ENCODE measurements around the gene MACROD2.

MACROD2 gene

DNA sequence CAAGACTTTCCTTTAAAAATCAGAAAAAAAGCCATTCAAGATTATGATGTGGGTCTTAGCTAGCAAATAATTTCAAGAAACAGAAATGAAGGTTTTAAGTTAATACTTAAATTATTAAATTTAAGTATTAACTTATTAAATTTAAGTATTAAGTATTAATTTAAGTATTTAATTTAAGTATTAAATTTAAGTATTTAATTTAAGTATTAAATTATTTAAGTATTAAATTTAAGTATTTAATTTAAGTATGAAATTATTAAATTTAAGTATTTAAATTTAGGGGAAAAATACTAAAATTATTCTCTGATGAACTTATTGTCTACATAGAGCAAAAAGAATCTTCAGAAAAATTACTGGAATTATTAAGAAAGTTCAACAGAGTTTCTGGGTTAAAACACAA is 1171.4 kb downstream of the MACROD2 start:
- TF ChIP-seq SNAI2 (CRISPR knock-in tag; IDR thresholded peaks at IDR 0.05) (no peak), TCF4 (CRISPR knock-in tag; IDR thresholded peaks at IDR 0.05; ENCODE audit: borderline replicate concordance) (no peak), ZNF8 (CRISPR knock-in tag; IDR thresholded peaks at IDR 0.05) (no peak), ISL1 (CRISPR knock-in tag; IDR thresholded peaks at IDR 0.05) (no peak)
- no peak for ATAC-seq

DNA sequence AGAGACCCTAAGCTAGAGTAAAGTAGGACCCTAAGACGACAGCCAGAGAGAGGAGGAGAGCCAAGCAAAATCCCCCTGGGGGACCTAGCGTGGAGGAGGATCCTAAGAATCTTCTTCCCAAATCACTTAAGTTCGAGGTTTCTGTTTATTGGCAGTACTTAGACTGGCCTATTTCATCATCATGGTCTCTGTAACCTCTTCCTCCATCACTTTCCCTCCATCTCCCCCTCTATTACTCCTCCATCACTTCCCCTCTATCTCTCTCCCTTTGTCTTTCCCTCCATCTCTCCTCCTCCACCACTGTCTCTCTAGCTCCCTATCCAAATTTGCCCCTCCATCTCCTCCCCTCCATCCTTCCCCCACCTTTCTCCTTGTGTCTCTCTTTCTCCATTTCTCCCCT is 1175.7 kb downstream of the MACROD2 start:
- TF ChIP-seq RARB (CRISPR knock-in tag; IDR thresholded peaks at IDR 0.05) = no peak
- no peak for TF ChIP-seq ZFP30 (CRISPR knock-in tag; IDR thresholded peaks at IDR 0.05)
- TF ChIP-seq, protein P1, sequence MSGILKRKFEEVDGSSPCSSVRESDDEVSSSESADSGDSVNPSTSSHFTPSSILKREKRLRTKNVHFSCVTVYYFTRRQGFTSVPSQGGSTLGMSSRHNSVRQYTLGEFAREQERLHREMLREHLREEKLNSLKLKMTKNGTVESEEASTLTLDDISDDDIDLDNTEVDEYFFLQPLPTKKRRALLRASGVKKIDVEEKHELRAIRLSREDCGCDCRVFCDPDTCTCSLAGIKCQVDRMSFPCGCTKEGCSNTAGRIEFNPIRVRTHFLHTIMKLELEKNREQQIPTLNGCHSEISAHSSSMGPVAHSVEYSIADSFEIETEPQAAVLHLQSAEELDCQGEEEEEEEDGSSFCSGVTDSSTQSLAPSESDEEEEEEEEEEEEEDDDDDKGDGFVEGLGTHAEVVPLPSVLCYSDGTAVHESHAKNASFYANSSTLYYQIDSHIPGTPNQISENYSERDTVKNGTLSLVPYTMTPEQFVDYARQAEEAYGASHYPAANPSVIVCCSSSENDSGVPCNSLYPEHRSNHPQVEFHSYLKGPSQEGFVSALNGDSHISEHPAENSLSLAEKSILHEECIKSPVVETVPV (CRISPR knock-in tag; IDR thresholded peaks at IDR 0.05) = no peak
- TF ChIP-seq SNAI2 (CRISPR knock-in tag; IDR thresholded peaks at IDR 0.05) = no peak
- TF ChIP-seq, protein P2, sequence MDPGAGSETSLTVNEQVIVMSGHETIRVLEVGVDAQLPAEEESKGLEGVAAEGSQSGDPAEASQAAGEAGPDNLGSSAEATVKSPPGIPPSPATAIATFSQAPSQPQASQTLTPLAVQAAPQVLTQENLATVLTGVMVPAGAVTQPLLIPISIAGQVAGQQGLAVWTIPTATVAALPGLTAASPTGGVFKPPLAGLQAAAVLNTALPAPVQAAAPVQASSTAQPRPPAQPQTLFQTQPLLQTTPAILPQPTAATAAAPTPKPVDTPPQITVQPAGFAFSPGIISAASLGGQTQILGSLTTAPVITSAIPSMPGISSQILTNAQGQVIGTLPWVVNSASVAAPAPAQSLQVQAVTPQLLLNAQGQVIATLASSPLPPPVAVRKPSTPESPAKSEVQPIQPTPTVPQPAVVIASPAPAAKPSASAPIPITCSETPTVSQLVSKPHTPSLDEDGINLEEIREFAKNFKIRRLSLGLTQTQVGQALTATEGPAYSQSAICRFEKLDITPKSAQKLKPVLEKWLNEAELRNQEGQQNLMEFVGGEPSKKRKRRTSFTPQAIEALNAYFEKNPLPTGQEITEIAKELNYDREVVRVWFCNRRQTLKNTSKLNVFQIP (CRISPR knock-in tag; IDR thresholded peaks at IDR 0.05; ENCODE audit: borderline replicate concordance, low read depth) = no peak
- TF ChIP-seq ZNF70 (CRISPR knock-in tag; IDR thresholded peaks at IDR 0.05) = no peak
- TF ChIP-seq, protein P3, sequence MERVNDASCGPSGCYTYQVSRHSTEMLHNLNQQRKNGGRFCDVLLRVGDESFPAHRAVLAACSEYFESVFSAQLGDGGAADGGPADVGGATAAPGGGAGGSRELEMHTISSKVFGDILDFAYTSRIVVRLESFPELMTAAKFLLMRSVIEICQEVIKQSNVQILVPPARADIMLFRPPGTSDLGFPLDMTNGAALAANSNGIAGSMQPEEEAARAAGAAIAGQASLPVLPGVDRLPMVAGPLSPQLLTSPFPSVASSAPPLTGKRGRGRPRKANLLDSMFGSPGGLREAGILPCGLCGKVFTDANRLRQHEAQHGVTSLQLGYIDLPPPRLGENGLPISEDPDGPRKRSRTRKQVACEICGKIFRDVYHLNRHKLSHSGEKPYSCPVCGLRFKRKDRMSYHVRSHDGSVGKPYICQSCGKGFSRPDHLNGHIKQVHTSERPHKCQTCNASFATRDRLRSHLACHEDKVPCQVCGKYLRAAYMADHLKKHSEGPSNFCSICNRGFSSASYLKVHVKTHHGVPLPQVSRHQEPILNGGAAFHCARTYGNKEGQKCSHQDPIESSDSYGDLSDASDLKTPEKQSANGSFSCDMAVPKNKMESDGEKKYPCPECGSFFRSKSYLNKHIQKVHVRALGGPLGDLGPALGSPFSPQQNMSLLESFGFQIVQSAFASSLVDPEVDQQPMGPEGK (CRISPR knock-in tag; IDR thresholded peaks at IDR 0.05; ENCODE audit: borderline replicate concordance) = no peak
- TF ChIP-seq ARNTL (CRISPR knock-in tag; IDR thresholded peaks at IDR 0.05; ENCODE audit: borderline replicate concordance, low read depth) = no peak
- TF ChIP-seq BACH2 (CRISPR knock-in tag; IDR thresholded peaks at IDR 0.05; ENCODE audit: borderline replicate concordance) = no peak
- TF ChIP-seq, protein P4, sequence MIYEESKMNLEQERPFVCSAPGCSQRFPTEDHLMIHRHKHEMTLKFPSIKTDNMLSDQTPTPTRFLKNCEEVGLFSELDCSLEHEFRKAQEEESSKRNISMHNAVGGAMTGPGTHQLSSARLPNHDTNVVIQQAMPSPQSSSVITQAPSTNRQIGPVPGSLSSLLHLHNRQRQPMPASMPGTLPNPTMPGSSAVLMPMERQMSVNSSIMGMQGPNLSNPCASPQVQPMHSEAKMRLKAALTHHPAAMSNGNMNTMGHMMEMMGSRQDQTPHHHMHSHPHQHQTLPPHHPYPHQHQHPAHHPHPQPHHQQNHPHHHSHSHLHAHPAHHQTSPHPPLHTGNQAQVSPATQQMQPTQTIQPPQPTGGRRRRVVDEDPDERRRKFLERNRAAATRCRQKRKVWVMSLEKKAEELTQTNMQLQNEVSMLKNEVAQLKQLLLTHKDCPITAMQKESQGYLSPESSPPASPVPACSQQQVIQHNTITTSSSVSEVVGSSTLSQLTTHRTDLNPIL (CRISPR knock-in tag; IDR thresholded peaks at IDR 0.05; ENCODE audit: low read depth) = no peak
- no peak for TF ChIP-seq OSR1 (CRISPR knock-in tag; IDR thresholded peaks at IDR 0.05)
- no peak for TF ChIP-seq ZNF8 (CRISPR knock-in tag; IDR thresholded peaks at IDR 0.05)
- TF ChIP-seq ESRRG (CRISPR knock-in tag; IDR thresholded peaks at IDR 0.05) = no peak
- TF ChIP-seq TOX (CRISPR knock-in tag; IDR thresholded peaks at IDR 0.05; ENCODE audit: borderline replicate concordance) = no peak
- TF ChIP-seq, protein P5, sequence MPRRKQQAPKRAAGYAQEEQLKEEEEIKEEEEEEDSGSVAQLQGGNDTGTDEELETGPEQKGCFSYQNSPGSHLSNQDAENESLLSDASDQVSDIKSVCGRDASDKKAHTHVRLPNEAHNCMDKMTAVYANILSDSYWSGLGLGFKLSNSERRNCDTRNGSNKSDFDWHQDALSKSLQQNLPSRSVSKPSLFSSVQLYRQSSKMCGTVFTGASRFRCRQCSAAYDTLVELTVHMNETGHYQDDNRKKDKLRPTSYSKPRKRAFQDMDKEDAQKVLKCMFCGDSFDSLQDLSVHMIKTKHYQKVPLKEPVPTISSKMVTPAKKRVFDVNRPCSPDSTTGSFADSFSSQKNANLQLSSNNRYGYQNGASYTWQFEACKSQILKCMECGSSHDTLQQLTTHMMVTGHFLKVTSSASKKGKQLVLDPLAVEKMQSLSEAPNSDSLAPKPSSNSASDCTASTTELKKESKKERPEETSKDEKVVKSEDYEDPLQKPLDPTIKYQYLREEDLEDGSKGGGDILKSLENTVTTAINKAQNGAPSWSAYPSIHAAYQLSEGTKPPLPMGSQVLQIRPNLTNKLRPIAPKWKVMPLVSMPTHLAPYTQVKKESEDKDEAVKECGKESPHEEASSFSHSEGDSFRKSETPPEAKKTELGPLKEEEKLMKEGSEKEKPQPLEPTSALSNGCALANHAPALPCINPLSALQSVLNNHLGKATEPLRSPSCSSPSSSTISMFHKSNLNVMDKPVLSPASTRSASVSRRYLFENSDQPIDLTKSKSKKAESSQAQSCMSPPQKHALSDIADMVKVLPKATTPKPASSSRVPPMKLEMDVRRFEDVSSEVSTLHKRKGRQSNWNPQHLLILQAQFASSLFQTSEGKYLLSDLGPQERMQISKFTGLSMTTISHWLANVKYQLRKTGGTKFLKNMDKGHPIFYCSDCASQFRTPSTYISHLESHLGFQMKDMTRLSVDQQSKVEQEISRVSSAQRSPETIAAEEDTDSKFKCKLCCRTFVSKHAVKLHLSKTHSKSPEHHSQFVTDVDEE (CRISPR knock-in tag; IDR thresholded peaks at IDR 0.05) = no peak
- no peak for TF ChIP-seq ISL1 (CRISPR knock-in tag; IDR thresholded peaks at IDR 0.05)
- no peak for ATAC-seq

DNA sequence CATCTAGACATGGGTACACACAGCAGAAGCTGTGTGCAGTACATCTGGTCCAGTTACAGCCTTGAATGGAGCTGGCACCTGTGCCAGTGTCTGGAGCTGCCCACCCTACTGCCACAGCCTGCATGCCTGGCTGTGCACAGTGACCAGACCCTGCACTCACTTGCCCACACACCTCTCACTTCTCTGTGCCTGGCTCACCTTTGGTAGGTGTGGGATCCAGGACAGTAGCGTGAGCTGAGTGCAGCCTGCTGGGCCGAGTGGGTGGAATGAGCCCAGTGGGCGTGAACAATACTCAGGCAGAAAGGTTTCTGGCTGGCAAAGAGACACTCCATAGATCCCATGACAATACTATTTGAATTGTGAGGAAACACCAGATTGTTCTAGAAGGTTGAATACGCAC is 1181.6 kb downstream of the MACROD2 start:
- no peak for ATAC-seq
- TF ChIP-seq, protein P3 (CRISPR knock-in tag; IDR thresholded peaks at IDR 0.05; ENCODE audit: borderline replicate concordance) = no peak
- TF ChIP-seq ZFP3 (CRISPR knock-in tag; IDR thresholded peaks at IDR 0.05) (no peak), TOX (CRISPR knock-in tag; IDR thresholded peaks at IDR 0.05; ENCODE audit: borderline replicate concordance) (no peak), RARB (CRISPR knock-in tag; IDR thresholded peaks at IDR 0.05) (no peak), TCF4 (CRISPR knock-in tag; IDR thresholded peaks at IDR 0.05; ENCODE audit: borderline replicate concordance) (no peak), GLIS3 (CRISPR knock-in tag; IDR thresholded peaks at IDR 0.05) (no peak), PPARA (CRISPR knock-in tag; IDR thresholded peaks at IDR 0.05; ENCODE audit: borderline replicate concordance) (no peak), ESRRG (CRISPR knock-in tag; IDR thresholded peaks at IDR 0.05) (no peak), ZC3H10 (CRISPR knock-in tag; IDR thresholded peaks at IDR 0.05) (no peak), BACH2 (CRISPR knock-in tag; IDR thresholded peaks at IDR 0.05; ENCODE audit: borderline replicate concordance) (no peak)
- TF ChIP-seq, protein P1 (CRISPR knock-in tag; IDR thresholded peaks at IDR 0.05) = no peak
- TF ChIP-seq, protein P4 (CRISPR knock-in tag; IDR thresholded peaks at IDR 0.05; ENCODE audit: low read depth) = no peak
